ENCODE measurements around the gene GSTCD. TPM values are rescaled to one million over a fixed set of nuclear protein-coding genes. Genes with fewer than 3 reads are reported as not detected.
A peak's percentile ranks its signal among the peaks of the same experiment; 100 is the strongest.

GSTCD gene
- total and polyA plus RNA-seq, 9 of the 15 experiments (the other 6 are each of a cell fraction or from before 2014, with no cell fraction given) = 4.5 to 36.3 (median 16.0) TPM

GRCh38 chr4:105708181-105709080 lies at the start of gene GSTCD, which contains the start of gene INTS12 (continued):
- TF ChIP-seq PHB (CRISPR knock-in tag; IDR thresholded peaks at IDR 0.05) = no peak
- TF ChIP-seq, protein P1, sequence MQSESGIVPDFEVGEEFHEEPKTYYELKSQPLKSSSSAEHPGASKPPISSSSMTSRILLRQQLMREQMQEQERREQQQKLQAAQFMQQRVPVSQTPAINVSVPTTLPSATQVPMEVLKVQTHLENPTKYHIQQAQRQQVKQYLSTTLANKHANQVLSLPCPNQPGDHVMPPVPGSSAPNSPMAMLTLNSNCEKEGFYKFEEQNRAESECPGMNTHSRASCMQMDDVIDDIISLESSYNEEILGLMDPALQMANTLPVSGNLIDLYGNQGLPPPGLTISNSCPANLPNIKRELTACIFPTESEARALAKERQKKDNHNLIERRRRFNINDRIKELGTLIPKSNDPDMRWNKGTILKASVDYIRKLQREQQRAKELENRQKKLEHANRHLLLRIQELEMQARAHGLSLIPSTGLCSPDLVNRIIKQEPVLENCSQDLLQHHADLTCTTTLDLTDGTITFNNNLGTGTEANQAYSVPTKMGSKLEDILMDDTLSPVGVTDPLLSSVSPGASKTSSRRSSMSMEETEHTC (IDR thresholded peaks at IDR 0.05) = peak; percentile 65; the same call in 1 of the 2 replicates
- TF ChIP-seq, protein P2, sequence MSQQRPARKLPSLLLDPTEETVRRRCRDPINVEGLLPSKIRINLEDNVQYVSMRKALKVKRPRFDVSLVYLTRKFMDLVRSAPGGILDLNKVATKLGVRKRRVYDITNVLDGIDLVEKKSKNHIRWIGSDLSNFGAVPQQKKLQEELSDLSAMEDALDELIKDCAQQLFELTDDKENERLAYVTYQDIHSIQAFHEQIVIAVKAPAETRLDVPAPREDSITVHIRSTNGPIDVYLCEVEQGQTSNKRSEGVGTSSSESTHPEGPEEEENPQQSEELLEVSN (IDR thresholded peaks at IDR 0.05; ENCODE audit: borderline replicate concordance in 1 of 2, extremely low read depth in 1 of 2, insufficient read depth in 1 of 2, insufficient read length in 1 of 2, low read depth in 1 of 2, low read length in 1 of 2, poor library complexity in 1 of 2, severe bottlenecking in 1 of 2) = peak; percentile 32 to 62
- 0 out of 2 replicates have a peak, but pooled peaks have one; percentile 7 for TF ChIP-seq ATF6 (CRISPR knock-in tag; IDR thresholded peaks at IDR 0.05)
- peak; percentile 73; the same call in 1 of the 2 replicates for TF ChIP-seq RUNX1 (IDR thresholded peaks at IDR 0.05; ENCODE audit: low read depth)
- no peak for TF ChIP-seq CREB5 (CRISPR knock-in tag; IDR thresholded peaks at IDR 0.05)
- TF ChIP-seq FOXP1 (CRISPR knock-in tag; IDR thresholded peaks at IDR 0.05) = 0 out of 2 replicates have a peak, but pooled peaks have one; percentile 38
- peak; percentile 83 for TF ChIP-seq SAP30 (IDR thresholded peaks at IDR 0.05; ENCODE audit: borderline replicate concordance, insufficient read depth, low read depth, low read length, poor library complexity, severe bottlenecking)
- TF ChIP-seq ASH1L (IDR thresholded peaks at IDR 0.05; ENCODE audit: borderline replicate concordance, low read depth, partially characterized antibody) = no peak
- peak; percentile 75 for TF ChIP-seq KLF1 (tag; IDR thresholded peaks at IDR 0.05)
- TF ChIP-seq RFX1 (IDR thresholded peaks at IDR 0.05) = no peak
- TF ChIP-seq ZFP36 (IDR thresholded peaks at IDR 0.05; ENCODE audit: low read depth, low read length, partially characterized antibody) = peak; percentile 53
- no peak for TF ChIP-seq COPS2 (conservative IDR thresholded peaks at IDR 0.05)
- peak; percentile 52 for TF ChIP-seq TEAD4 (IDR thresholded peaks at IDR 0.05; ENCODE audit: low read length)
- no peak for TF ChIP-seq TEAD4 (CRISPR knock-in tag; IDR thresholded peaks at IDR 0.05; ENCODE audit: borderline replicate concordance)
- TF ChIP-seq CHCHD3 (CRISPR knock-in tag; IDR thresholded peaks at IDR 0.05) = no peak
- peak in 1 of 2 experiments; percentile 94; a peak in 2 of 4 replicates for TF ChIP-seq KDM4B (IDR thresholded peaks at IDR 0.05; ENCODE audit: borderline replicate concordance in 2 of 2, low read depth in 1 of 2)
